Brain microvascular endothelial cell (primary cell): ENCODE results near the gene TACC2.

Source experiments
- DNase-seq: peaks from one replicate; pipeline ENCODE4 v3.0.0-alpha.2; 2020
- H3K27ac ChIP-seq: fragments of 250-450 bp; sonication (Bioruptor Pico); 2 replicates; pipeline ENCODE4 v1.5.1; 2020; ENCODE audit warnings: mild to moderate bottlenecking, moderate library complexity
- H3K27me3 ChIP-seq: fragments of 250-450 bp; sonication (Bioruptor Pico); replicated peaks from 2 replicates; pipeline ENCODE4 v1.5.1; 2020; ENCODE audit warnings: mild to moderate bottlenecking
- H3K36me3 ChIP-seq: fragments of 250-450 bp; sonication (Bioruptor Pico); replicated peaks from 2 replicates; pipeline ENCODE4 v1.5.1; 2020; ENCODE audit warnings: mild to moderate bottlenecking
- H3K4me3 ChIP-seq: 2 replicates; pipeline ENCODE4 v1.5.1; 2011; ENCODE audit warnings: low read depth, mild to moderate bottlenecking, control low read depth, low read length, moderate library complexity
- in situ Hi-C: cut with HindIII; loops from 2 replicates; pipeline ENCODE4 v1.10.0; 2017; ENCODE audit warnings: low sequenced_read_pairs, low pct_ligation_motif_present
- TF ChIP-seq, protein P1 (sequence below): IDR thresholded peaks from 2 replicates; pipeline ENCODE4 v1.5.1; 2011; ENCODE audit warnings: low read depth, mild to moderate bottlenecking, moderate library complexity, low read length, control low read depth, inconsistent platforms; ENCODE audit errors: missing control alignments

TACC2 gene

DNA sequence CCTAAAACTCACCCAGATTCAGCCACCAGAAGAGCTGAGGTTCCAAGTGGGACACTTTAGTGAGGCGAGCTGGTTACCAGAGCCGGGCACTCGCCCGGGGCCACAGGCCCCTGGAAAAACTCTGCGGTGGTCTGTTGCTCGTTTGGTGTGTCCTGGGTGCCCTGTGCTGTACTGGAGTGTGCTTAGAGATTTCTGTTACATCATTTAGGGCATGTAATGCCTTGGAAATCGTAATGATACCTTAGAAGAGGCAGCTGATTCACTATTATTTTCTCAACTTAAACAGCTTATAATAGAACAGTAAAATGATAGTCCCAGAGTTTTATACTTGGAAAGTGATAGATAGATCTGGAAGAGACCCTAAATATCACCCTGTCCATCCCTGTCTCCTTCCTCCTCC lies 233.7 kb downstream of the TACC2 start:
- TF ChIP-seq, protein P1, sequence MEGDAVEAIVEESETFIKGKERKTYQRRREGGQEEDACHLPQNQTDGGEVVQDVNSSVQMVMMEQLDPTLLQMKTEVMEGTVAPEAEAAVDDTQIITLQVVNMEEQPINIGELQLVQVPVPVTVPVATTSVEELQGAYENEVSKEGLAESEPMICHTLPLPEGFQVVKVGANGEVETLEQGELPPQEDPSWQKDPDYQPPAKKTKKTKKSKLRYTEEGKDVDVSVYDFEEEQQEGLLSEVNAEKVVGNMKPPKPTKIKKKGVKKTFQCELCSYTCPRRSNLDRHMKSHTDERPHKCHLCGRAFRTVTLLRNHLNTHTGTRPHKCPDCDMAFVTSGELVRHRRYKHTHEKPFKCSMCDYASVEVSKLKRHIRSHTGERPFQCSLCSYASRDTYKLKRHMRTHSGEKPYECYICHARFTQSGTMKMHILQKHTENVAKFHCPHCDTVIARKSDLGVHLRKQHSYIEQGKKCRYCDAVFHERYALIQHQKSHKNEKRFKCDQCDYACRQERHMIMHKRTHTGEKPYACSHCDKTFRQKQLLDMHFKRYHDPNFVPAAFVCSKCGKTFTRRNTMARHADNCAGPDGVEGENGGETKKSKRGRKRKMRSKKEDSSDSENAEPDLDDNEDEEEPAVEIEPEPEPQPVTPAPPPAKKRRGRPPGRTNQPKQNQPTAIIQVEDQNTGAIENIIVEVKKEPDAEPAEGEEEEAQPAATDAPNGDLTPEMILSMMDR: no peak
- DNase-seq: no peak
- Histone ChIP-seq H3K27me3 (no peaks in the 10 kb centered on the region), H3K4me3 (no peak overlapping the region), H3K27ac (no peak overlapping the region), H3K36me3 (peaks cover 6% of the 10 kb centered on the region)
- in situ Hi-C loops: no loop called here

DNA sequence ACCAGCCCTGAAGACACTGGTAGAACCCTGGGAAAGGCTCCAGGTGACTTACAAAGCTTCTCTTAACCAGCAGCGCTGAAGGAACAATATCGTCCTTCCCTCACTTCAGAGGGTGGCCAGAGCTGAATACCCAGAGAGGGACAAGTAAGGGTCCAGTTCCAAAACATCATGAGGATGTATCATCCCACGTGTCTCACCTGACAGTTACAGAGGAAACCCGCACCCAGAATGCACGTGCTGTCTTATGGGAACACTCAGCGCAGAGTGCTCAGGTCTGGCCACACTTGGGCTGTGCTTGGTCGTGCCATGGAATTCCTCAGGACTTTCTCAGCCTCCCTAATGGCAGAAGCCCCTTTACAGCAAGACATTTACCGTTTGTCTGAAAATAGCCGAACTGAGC lies 235.2 kb downstream of the TACC2 start:
- Histone ChIP-seq H3K27me3 (no peaks in the 10 kb centered on the region), H3K36me3 (peaks cover 15% of the 10 kb centered on the region), H3K4me3 (no peak overlapping the region), H3K27ac (no peak overlapping the region)
- TF ChIP-seq, protein P1: no peak
- no peak for DNase-seq
- in situ Hi-C loops: no loop called here

DNA sequence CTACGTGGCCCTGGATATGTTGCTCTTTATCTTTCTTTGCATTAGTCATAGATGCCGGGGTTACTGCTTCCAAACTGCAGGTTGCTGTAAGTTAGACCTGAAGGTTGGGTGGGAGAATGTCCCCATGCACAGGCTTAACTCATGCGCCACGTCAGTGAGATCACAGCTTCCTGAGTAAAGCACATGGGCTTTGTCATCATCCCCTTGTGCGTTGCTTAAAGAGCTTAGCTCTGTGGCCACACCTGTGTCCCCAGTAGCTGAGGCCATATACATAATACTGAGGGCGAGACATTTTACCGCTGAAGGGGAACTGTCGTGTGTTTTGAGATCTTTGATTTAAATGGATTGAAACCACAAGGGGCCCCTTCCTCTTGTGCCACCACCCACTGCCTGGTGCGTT lies 236.4 kb downstream of the TACC2 start:
- in situ Hi-C loops: no loop called here

DNA sequence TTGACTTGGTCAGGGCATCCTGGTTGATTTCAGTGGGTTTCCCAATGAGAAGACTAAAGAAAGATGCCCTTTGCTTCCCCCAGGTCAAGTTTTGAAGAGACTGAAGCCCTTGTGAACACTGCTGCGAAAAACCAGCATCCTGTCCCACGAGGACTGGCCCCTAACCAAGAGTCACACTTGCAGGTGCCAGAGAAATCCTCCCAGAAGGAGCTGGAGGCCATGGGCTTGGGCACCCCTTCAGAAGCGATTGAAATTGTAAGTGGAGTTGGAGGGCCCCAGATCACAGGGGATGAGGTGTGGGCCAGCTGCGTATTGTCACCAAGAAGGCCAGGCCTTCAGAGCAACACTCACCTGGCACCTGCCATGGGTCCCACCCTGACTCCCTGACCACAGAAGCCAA lies 238.8 kb downstream of the TACC2 start:
- H3K36me3 ChIP-seq: peaks cover 19% of the 10 kb centered on the region
- no peak overlapping the region for H3K27ac ChIP-seq
- in situ Hi-C loops: no loop called here
- DNase-seq: no peak
- no peak overlapping the region for H3K4me3 ChIP-seq
- TF ChIP-seq, protein P1: no peak
- no peaks in the 10 kb centered on the region for H3K27me3 ChIP-seq

More for the DNA sequence above, 236.4 kb downstream of the TACC2 start:
- Histone ChIP-seq H3K27me3 (no peaks in the 10 kb centered on the region), H3K4me3 (no peak overlapping the region), H3K27ac (no peak overlapping the region), H3K36me3 (peaks cover 17% of the 10 kb centered on the region)
- TF ChIP-seq, protein P1: no peak
- no peak for DNase-seq

DNA sequence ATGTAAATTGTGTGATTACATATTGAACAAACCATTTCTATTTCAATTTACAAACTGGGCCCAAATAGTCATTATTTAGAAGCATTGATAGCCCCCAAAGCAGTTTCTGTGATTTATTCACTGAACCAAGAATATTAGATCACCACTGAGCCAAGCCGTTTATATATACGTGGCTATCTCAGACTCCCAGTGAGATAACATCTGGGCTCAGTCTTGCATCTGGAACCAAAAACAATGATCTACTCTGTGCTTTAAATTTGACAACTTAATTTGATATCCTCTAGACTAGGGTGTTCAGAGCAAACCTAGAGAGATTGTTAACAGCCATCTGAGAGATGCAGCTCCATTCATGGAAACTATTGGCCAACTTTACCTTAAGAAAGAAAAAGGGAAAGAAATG lies 240.7 kb downstream of the TACC2 start:
- in situ Hi-C loops: no loop called here
- Histone ChIP-seq H3K4me3 (no peak overlapping the region), H3K36me3 (peaks cover 19% of the 10 kb centered on the region), H3K27ac (no peak overlapping the region), H3K27me3 (no peaks in the 10 kb centered on the region)
- TF ChIP-seq, protein P1: no peak
- DNase-seq: no peak

DNA sequence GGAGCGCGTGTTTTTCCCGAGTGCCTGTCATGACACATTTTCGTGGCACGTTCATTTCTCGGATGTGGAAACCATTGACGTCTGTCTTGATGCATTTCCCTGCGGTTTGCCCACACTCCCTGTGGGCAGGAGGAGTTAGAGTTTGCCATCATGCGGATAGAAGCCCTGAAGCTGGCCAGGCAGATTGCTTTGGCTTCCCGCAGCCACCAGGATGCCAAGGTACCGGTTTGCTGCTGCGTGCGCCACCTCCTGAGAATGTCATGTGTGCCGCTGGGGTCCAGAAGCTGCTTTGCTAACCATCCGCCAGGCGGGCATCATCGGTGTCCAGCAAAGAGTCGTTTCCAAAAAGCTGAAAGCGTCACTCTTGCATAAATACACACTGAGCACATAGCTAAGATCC lies 241.3 kb downstream of the TACC2 start:
- Histone ChIP-seq H3K4me3 (no peak overlapping the region), H3K36me3 (peaks cover 19% of the 10 kb centered on the region), H3K27ac (no peak overlapping the region), H3K27me3 (no peaks in the 10 kb centered on the region)
- DNase-seq: no peak
- in situ Hi-C loops: no loop called here
- TF ChIP-seq, protein P1: no peak
